Measurements from ENCODE around the gene NECAB3.
"Not testable (repeated sequence)": the region's sequence is repeated elsewhere in the genome, so short reads cannot be mapped to it uniquely, and the experiment has no call there.

NECAB3 gene

GRCh38 chr20:33674294-33675135 lies at the start of gene NECAB3:
Gene NECAB3, minus strand, starts transcription at chr20:33674428. Its CDS starts 76 bp downstream, at chr20:33674352.
- DNase-seq: peak; percentile 81

GRCh38 chr20:33721391-33722140 lies 47.3 kb upstream of the NECAB3 start:
- DNase-seq: no peak

GRCh38 chr20:33719989-33720709 lies 45.9 kb upstream of the NECAB3 start, which contains the start of gene PXMP4:
Gene PXMP4, minus strand, starts transcription at chr20:33720310. Its CDS starts 103 bp downstream, at chr20:33720207.
- DNase-seq: peak; percentile 84

- DNase-seq: peak; percentile 29
Observed at GRCh38 chr20:33719277-33719988, 45.2 kb upstream of the NECAB3 start.

GRCh38 chr20:33716498-33716897 lies 42.3 kb upstream of the NECAB3 start:
- no peak for DNase-seq

- no peak for DNase-seq
Observed at GRCh38 chr20:33713865-33714367, 39.7 kb upstream of the NECAB3 start.

- no peak for DNase-seq
Observed at GRCh38 chr20:33711446-33711738, 37.2 kb upstream of the NECAB3 start.

GRCh38 chr20:33710681-33711445 lies 36.6 kb upstream of the NECAB3 start:
- no peak for DNase-seq

GRCh38 chr20:33709905-33710541 lies 35.8 kb upstream of the NECAB3 start:
- DNase-seq: no peak

- peak; percentile 38 for DNase-seq
Observed at GRCh38 chr20:33709398-33709797, 35.2 kb upstream of the NECAB3 start.

- DNase-seq: no peak
Observed at GRCh38 chr20:33707668-33708067, 33.4 kb upstream of the NECAB3 start.

GRCh38 chr20:33704197-33704924 lies 30.1 kb upstream of the NECAB3 start:
- no peak for DNase-seq

- DNase-seq: no peak
Observed at GRCh38 chr20:33703498-33704137, 29.4 kb upstream of the NECAB3 start.

- DNase-seq: no peak
Observed at GRCh38 chr20:33702861-33703260, 28.6 kb upstream of the NECAB3 start.

- DNase-seq: no peak
Observed at GRCh38 chr20:33701629-33702450, 27.6 kb upstream of the NECAB3 start.

GRCh38 chr20:33700696-33701441 lies 26.6 kb upstream of the NECAB3 start:
- DNase-seq: not testable (repeated sequence)

GRCh38 chr20:33698966-33699365 lies 24.7 kb upstream of the NECAB3 start:
- not testable (repeated sequence) for DNase-seq

- no peak for DNase-seq
Observed at GRCh38 chr20:33697129-33697528, 22.9 kb upstream of the NECAB3 start.
